HepG2 (cell line): ENCODE data around the gene TBX6. TPM values are rescaled to one million over a fixed set of nuclear protein-coding genes. Genes with fewer than 3 reads are reported as not detected.
A peak's percentile ranks its signal among the peaks of the same experiment; 100 is the strongest.

Experiments
- AGO1 ChIP-seq: fragments of 200-400 bp; formaldehyde crosslinking; IDR thresholded peaks from 2 replicates; pipeline ENCODE4 v1.6.1; 2017; ENCODE audit warnings: mild to moderate bottlenecking, low read depth, low read length, moderate library complexity; ENCODE audit not compliant: poor library complexity, severe bottlenecking
- DMTF1 ChIP-seq: sonication (generic); formaldehyde crosslinking; IDR thresholded peaks from 2 replicates; pipeline ENCODE4 v1.4.0; 2020; ENCODE audit warnings: mild to moderate bottlenecking, missing genetic modification reagents
- EEA1 ChIP-seq: sonication (generic); formaldehyde crosslinking; IDR thresholded peaks from 2 replicates; pipeline ENCODE4 v1.5.1; 2020; ENCODE audit warnings: mild to moderate bottlenecking, missing genetic modification reagents, borderline replicate concordance
- FOXO4 ChIP-seq: sonication (generic); formaldehyde crosslinking; conservative IDR thresholded peaks from 2 replicates; pipeline ENCODE4 v1.8.1; 2023; ENCODE audit warnings: missing genetic modification reagents
- NR2F6 ChIP-seq, 2 experiments: IDR thresholded peaks; 2 replicates each; pipeline ENCODE4 v1.6.1; 2016; ENCODE audit warnings: antibody characterized with exemption in 1 of 2, mild to moderate bottlenecking in 1 of 2
- PAX8 ChIP-seq: sonication (generic); formaldehyde crosslinking; IDR thresholded peaks from 2 replicates; pipeline ENCODE4 v1.8.0; 2022; ENCODE audit warnings: mild to moderate bottlenecking, missing genetic modification reagents, borderline replicate concordance
- SAFB2 ChIP-seq: sonication (generic); formaldehyde crosslinking; IDR thresholded peaks from 2 replicates; pipeline ENCODE4 v1.5.1; 2020; ENCODE audit warnings: missing genetic modification reagents, low read depth, mild to moderate bottlenecking, borderline replicate concordance
- SRSF9 ChIP-seq: fragments of 200-400 bp; formaldehyde crosslinking; IDR thresholded peaks from 2 replicates; pipeline ENCODE4 v1.6.1; 2018; ENCODE audit warnings: borderline replicate concordance, mild to moderate bottlenecking, low read depth, low read length; ENCODE audit not compliant: insufficient read depth, poor library complexity, severe bottlenecking
- TARDBP ChIP-seq: sonication (generic); formaldehyde crosslinking; IDR thresholded peaks from 2 replicates; pipeline ENCODE4 v1.8.0; 2022; ENCODE audit warnings: mild to moderate bottlenecking, missing genetic modification reagents
- ZNF142 ChIP-seq: sonication (generic); formaldehyde crosslinking; IDR thresholded peaks from 2 replicates; pipeline ENCODE4 v1.4.0; 2020; ENCODE audit warnings: missing genetic modification reagents
- ZNF570 ChIP-seq: sonication (generic); formaldehyde crosslinking; IDR thresholded peaks from 2 replicates; pipeline ENCODE4 v1.4.0; 2020; ENCODE audit warnings: mild to moderate bottlenecking, missing genetic modification reagents, borderline replicate concordance
- ZNF687 ChIP-seq: sonication (generic); formaldehyde crosslinking; IDR thresholded peaks from 2 replicates; pipeline ENCODE4 v1.5.1; 2020; ENCODE audit warnings: mild to moderate bottlenecking, missing genetic modification reagents, moderate library complexity
- polyA plus RNA-seq, 8 experiments: library from polyadenylated mRNA; depleted of rRNA in 3 of 8; stranded (reverse) in 7 of 8; unstranded in 1 of 8; fragments of >200 nt; fragmentation: Illumina TruSeq in 4 of 8; extraction: Trizol in 4 of 8; gene quantifications; 2 replicates each; pipeline versions ENCODE4 v1.2.1 to v1.2.3, GENCODE V29; 2011 to 2016; ENCODE audit warnings: low read depth in 4 of 8, missing spikeins in 1 of 8, mixed read lengths in 1 of 8; ENCODE audit not compliant: insufficient read depth in 1 of 8
- total RNA-seq, 5 experiments: library from RNA; depleted of rRNA; stranded (reverse); fragments of >200 nt; fragmentation: Illumina TruSeq; extraction: Trizol; gene quantifications; 2 replicates each; pipeline ENCODE4 v1.2.3, GENCODE V29; 2016; ENCODE audit warnings: low read depth in 1 of 5

TBX6 gene
- total and polyA plus RNA-seq, 2 of the 13 experiments (the other 11 are each of a cell fraction or from before 2014, with no cell fraction given): 0.24 to 0.42 TPM

GRCh38 chr16:30092373-30093010 lies 768 bp upstream of the TBX6 start (continued):
- TF ChIP-seq TARDBP (CRISPR knock-in tag) (peak; percentile 88; the same call in 1 of the 2 replicates), SAFB2 (CRISPR knock-in tag) (no peak; the same call in 1 of the 2 replicates), AGO1 (no peak), ZNF687 (CRISPR knock-in tag) (peak; percentile 90), SRSF9 (no peak), NR2F6 (IDR thresholded peaks at IDR 0.05) (peak; percentile 48), NR2F6 (CRISPR knock-in tag; IDR thresholded peaks at IDR 0.05) (peak; percentile 67; the same call in 1 of the 2 replicates), EEA1 (CRISPR knock-in tag) (no peak), FOXO4 (no peak), PAX8 (0 out of 2 replicates have a peak, but pooled peaks have one; percentile 65), ZNF142 (peak; percentile 58; the same call in 1 of the 2 replicates), DMTF1 (peak; percentile 85), ZNF570 (CRISPR knock-in tag) (0 out of 2 replicates have a peak, but pooled peaks have one; percentile 76)
